Measurements from ENCODE around the gene GUCY2C. TPM values are rescaled to one million over a fixed set of nuclear protein-coding genes. Genes with fewer than 3 reads are reported as not detected.

GUCY2C gene
- total RNA-seq, 1 donor from 2014 or later = not detected

- no peak for DNase-seq (ENCODE audit: low read depth, low spot score)
Measured at GRCh38 chr12:14572401-14572800, 124.0 kb downstream of the GUCY2C start.

DNA sequence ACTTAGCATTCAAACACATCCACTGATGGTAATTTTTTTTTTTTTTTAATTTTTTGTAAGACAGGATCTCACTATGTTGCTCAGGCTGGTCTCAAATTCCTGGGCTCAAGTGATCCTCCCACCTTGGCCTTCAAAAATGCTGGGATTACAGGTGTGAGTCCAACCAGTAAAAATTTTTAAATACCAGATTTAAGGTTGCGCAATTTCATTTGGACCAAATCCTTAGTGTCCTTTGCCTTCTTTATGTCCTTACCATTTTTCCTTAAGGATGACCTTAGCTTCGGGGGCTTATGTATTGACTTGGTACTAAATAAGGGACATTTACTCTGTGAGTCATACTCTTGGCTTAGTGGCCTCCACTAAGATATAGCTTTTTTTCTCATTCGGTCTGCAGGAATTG, 124.6 kb downstream of the GUCY2C start:
- DNase-seq (ENCODE audit: low read depth, low spot score) = no peak

- DNase-seq (ENCODE audit: low read depth, low spot score) = no peak
Measured at GRCh38 chr12:14570231-14570630, 126.2 kb downstream of the GUCY2C start.

DNA sequence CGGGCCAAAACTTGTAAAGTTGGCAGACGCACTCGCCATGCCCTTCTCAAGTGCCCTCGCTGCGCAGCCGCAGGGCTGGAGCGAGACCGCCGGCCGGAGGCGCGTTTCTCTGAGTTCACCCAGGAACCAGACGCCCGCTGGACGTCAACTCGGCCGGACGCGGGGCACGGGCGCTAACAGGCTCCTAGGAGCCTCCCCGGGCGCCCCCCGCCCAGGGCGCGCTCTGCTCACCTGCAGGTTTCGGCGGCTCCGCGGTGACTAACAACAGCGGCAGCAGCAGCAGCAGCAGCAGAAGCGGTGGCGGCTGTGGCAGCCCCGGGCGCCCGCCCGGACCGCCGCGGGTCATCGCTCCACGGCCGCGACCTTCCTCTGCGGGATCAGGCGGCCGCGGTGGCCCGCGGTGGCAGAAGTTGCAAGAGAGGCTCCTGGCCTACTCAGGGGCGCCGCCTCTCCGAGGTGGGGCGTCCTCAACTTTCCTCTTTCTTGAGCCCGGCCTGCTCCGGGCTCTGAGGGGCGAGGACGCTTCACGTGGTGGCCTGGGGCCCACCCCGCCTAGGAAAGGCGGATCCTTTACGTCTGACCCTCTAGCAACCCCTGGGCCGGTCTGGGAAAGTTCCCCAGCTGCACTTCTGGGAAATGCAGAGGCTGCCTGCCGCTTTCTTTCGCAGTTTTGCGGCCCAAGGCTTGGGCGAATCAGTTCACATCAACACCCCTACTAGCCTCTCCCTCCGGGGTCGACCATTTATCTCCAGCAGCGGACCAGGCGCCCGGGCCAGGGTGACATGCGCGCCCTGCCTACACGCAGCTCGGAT, 128.8 kb downstream of the GUCY2C start, which contains the start of gene PLBD1:
Gene PLBD1 (minus strand): TSS at position 533 of the 812 bp plus-strand sequence. CDS start 187 bp downstream, at position 346.
- DNase-seq (ENCODE audit: low read depth, low spot score) = no peak

DNA sequence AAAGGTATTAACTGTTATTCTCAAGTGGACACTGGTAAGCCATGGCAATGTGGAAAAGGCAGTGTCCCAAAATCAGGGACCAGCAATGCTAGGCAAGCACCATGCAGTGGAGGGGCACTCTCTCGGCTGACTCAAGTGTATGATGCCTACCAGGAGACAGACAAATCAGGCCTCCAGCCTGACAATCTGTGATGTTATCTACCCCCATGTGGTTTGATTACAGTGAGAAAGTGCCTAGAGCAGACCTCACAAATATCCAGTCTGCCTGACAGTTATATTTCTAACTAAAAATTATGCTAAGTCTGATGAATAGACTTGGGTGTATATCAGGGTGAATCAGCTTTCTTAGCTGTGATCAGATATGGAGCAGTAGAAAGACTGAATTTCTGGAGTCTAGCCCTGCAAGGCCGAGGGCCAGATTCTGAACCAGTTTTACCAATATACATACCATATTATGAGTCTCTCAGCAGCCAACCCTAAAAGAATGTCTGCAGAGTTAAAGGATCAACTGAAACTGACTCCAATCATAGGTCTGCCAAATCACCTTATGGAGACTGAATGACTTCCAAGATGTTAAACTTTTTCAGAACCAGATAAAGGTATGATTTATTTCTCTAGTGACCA, 132.0 kb downstream of the GUCY2C start:
- no peak for DNase-seq (ENCODE audit: low read depth, low spot score)

DNA sequence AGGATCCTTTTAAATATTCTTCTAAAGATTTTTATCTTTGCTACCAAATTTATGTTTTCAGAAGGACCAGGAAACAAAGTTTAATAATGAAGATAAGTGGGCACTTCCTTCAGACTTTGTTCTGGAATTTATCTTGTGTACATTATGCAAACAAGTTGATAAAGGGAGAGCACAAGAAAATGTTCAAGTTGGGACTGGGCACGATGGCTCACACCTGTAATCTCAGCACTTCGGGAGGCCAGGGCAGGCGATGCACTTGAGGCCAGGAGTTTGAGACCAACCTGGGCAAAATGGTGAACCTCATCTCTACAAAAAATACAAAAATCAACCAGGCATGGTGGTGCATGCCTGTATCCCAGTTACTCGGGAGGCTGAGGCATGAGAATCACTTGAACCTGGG, 133.4 kb downstream of the GUCY2C start:
- no peak for DNase-seq (ENCODE audit: low read depth, low spot score)

Other genes starting within 250 kb of the GUCY2C start
- 0.25 and 0.40 TPM in 2 replicates for gene PLBD1, start 128.7 kb downstream of the GUCY2C start, total RNA-seq
- gene WBP11, start 106.9 kb upstream of the GUCY2C start, total RNA-seq = 17.3 and 22.4 TPM in 2 replicates
- 0.79 and 1.5 TPM in 2 replicates for gene C12orf60, start 107.1 kb upstream of the GUCY2C start, total RNA-seq
- 0.39 and 0.46 TPM in 2 replicates for gene SMCO3, start 117.6 kb upstream of the GUCY2C start, total RNA-seq
- 18.7 and 74.4 TPM in 2 replicates for gene ART4, start 146.9 kb upstream of the GUCY2C start, total RNA-seq
- gene MGP, start 189.3 kb upstream of the GUCY2C start, total RNA-seq = 56.4 and 196 TPM in 2 replicates
- gene ERP27, start 241.9 kb upstream of the GUCY2C start, total RNA-seq = 0.14 and 0.33 TPM in 2 replicates